PFSK-1 (cell line): ENCODE data around the gene KIF13A.

ENCODE experiments used
- FOXP2 ChIP-seq: optimal IDR thresholded peaks from 2 replicates; pipeline ENCODE3; 2011; ENCODE audit warnings: borderline replicate concordance, control low read depth, inconsistent platforms; ENCODE audit not compliant: insufficient read depth; ENCODE audit errors: extremely low read length, extremely low read depth
- POLR2AphosphoS5 ChIP-seq: IDR thresholded peaks from 2 replicates; pipeline ENCODE4 v1.6.1; 2012; ENCODE audit warnings: low read depth, mild to moderate bottlenecking, control low read depth, low read length, moderate library complexity
- REST ChIP-seq, 2 experiments: IDR thresholded peaks; 2 replicates each; pipeline versions ENCODE4 v1.6.1 to v1.8.0; 2011 to 2012; ENCODE audit warnings: low read depth in 2 of 2, low read length in 2 of 2, control low read depth in 1 of 2, inconsistent platforms in 1 of 2, mild to moderate bottlenecking in 1 of 2, moderate library complexity in 1 of 2; ENCODE audit not compliant: insufficient read depth in 1 of 2
- SIN3A ChIP-seq: IDR thresholded peaks from 2 replicates; pipeline ENCODE4 v1.6.1; 2012; ENCODE audit warnings: mild to moderate bottlenecking, low read length, moderate library complexity, borderline replicate concordance; ENCODE audit not compliant: insufficient read depth
- TAF1 ChIP-seq: IDR thresholded peaks from 2 replicates; pipeline ENCODE4 v1.6.1; 2012; ENCODE audit warnings: low read length, control low read depth, borderline replicate concordance; ENCODE audit not compliant: insufficient read depth

Gene KIF13A

GRCh38 chr6:17856306-17856705, 131.1 kb downstream of the KIF13A start:
- no peak for TF ChIP-seq FOXP2
- TF ChIP-seq TAF1, result no peak

GRCh38 chr6:17855381-17855780, 132.1 kb downstream of the KIF13A start:
- TF ChIP-seq REST (IDR thresholded peaks at IDR 0.05; ENCODE audit: insufficient read depth in 1 of 2, low read depth in 2 of 2, low read length in 2 of 2), result no peak
- TF ChIP-seq FOXP2, result no peak
- no peak for TF ChIP-seq TAF1
- TF ChIP-seq SIN3A, result no peak
- no peak for TF ChIP-seq POLR2AphosphoS5

GRCh38 chr6:17853533-17853932, 133.9 kb downstream of the KIF13A start:
- TF ChIP-seq SIN3A, result no peak
- no peak for TF ChIP-seq TAF1

GRCh38 chr6:17851720-17852161, 135.7 kb downstream of the KIF13A start:
- TF ChIP-seq FOXP2 (no peak), POLR2AphosphoS5 (no peak), REST (IDR thresholded peaks at IDR 0.05; ENCODE audit: insufficient read depth in 1 of 2, low read depth in 2 of 2, low read length in 2 of 2) (no peak), TAF1 (no peak), SIN3A (no peak)

GRCh38 chr6:17851001-17851719, 136.3 kb downstream of the KIF13A start:
- TF ChIP-seq SIN3A, result no peak
- TF ChIP-seq POLR2AphosphoS5, result no peak
- TF ChIP-seq TAF1, result no peak
- TF ChIP-seq FOXP2, result no peak
- no peak for TF ChIP-seq REST (IDR thresholded peaks at IDR 0.05; ENCODE audit: insufficient read depth in 1 of 2, low read depth in 2 of 2, low read length in 2 of 2)

- no peak for TF ChIP-seq SIN3A
- TF ChIP-seq POLR2AphosphoS5, result no peak
- no peak for TF ChIP-seq FOXP2
- no peak for TF ChIP-seq REST (IDR thresholded peaks at IDR 0.05; ENCODE audit: insufficient read depth in 1 of 2, low read depth in 2 of 2, low read length in 2 of 2)
- TF ChIP-seq TAF1, result no peak
Observed at GRCh38 chr6:17850281-17850680, 137.2 kb downstream of the KIF13A start.
